C4-2B (cell line): ENCODE data around the gene INSIG1.

Experiments used
- H3K27ac ChIP-seq: fragments of 450-650 bp; 2 replicates; pipeline ENCODE4 v1.5.1; 2017
- CTCF ChIP-seq: fragments of 450-650 bp; conservative IDR thresholded peaks from 2 replicates; pipeline ENCODE4 v1.5.1; 2017; ENCODE audit warnings: mild to moderate bottlenecking
- ZFX ChIP-seq: fragments of 450-650 bp; IDR thresholded peaks from 2 replicates; pipeline ENCODE4 v1.6.1; 2017

Gene INSIG1

GRCh38 chr7:155345490-155345889 lies 47.8 kb downstream of the INSIG1 start:
- no peak overlapping the region for H3K27ac ChIP-seq
- TF ChIP-seq ZFX (no peak), CTCF (no peak)

GRCh38 chr7:155346285-155346684 lies 48.6 kb downstream of the INSIG1 start:
- TF ChIP-seq CTCF: no peak
- no peak for TF ChIP-seq ZFX
- H3K27ac ChIP-seq: no peak overlapping the region

GRCh38 chr7:155348806-155349205 lies 51.1 kb downstream of the INSIG1 start:
- H3K27ac ChIP-seq: no peak overlapping the region
- no peak for TF ChIP-seq ZFX
- no peak for TF ChIP-seq CTCF

- TF ChIP-seq ZFX (no peak), CTCF (no peak)
- H3K27ac ChIP-seq: no peak overlapping the region
Observed at GRCh38 chr7:155349601-155350331, 52.1 kb downstream of the INSIG1 start.

- TF ChIP-seq CTCF (no peak), ZFX (no peak)
Observed at GRCh38 chr7:155351120-155351870, 53.6 kb downstream of the INSIG1 start.

GRCh38 chr7:155352076-155352752 lies 54.5 kb downstream of the INSIG1 start:
- no peak overlapping the region for H3K27ac ChIP-seq
- TF ChIP-seq ZFX: no peak
- TF ChIP-seq CTCF: no peak

More at GRCh38 chr7:155351120-155351870, 53.6 kb downstream of the INSIG1 start:
- no peak overlapping the region for H3K27ac ChIP-seq

- no peak for TF ChIP-seq ZFX
- TF ChIP-seq CTCF: no peak
- H3K27ac ChIP-seq: no peak overlapping the region
Observed at GRCh38 chr7:155352753-155353115, 55.1 kb downstream of the INSIG1 start.
